A673 (cell line): Measurements from ENCODE around the gene MMADHC. TPM values are rescaled to one million over a fixed set of nuclear protein-coding genes. Genes with fewer than 3 reads are reported as not detected.

Experiments
- BruUV-seq: library from RNA; stranded (reverse); fragments of 400-500 nt; replicated peaks from 2 replicates; lab custom pipeline; 2021; lab: Mats Ljungman, UMichigan
- CTCF ChIA-PET: fragments of 300-600 bp; sonication (Branson Sonifier 250); formaldehyde crosslinking; loops from one replicate; lab custom pipeline; 2022; ENCODE audit warnings: antibody characterized with exemption; lab: Charles Lee
- POLR2A ChIA-PET: fragments of 300-600 bp; sonication (Branson Sonifier 250); formaldehyde crosslinking; loops from one replicate; lab custom pipeline; 2022; ENCODE audit warnings: antibody characterized with exemption; ENCODE audit not compliant: low non-redundant PET; lab: Charles Lee
- DNase-seq: peaks from one replicate; pipeline ENCODE4 v3.0.0-alpha.2; 2015; ENCODE audit warnings: low spot score
- H3K27ac ChIP-seq: fragments of 200-600 bp; sonication (generic); 2 replicates; pipeline ENCODE4 v1.5.1; 2016; ENCODE audit warnings: mixed run types, low read depth, mild to moderate bottlenecking, mixed read lengths, antibody characterized with exemption, low read length; ENCODE audit not compliant: poor library complexity, severe bottlenecking
- H3K27me3 ChIP-seq: fragments of 200-600 bp; sonication (generic); replicated peaks from 2 replicates; pipeline ENCODE4 v1.6.1; 2017; ENCODE audit warnings: mixed run types, low read depth, mild to moderate bottlenecking, mixed read lengths, antibody characterized with exemption, low read length; ENCODE audit not compliant: insufficient read depth, poor library complexity
- H3K36me3 ChIP-seq: fragments of 200-600 bp; sonication (generic); 2 replicates; pipeline ENCODE4 v1.6.1; 2016; ENCODE audit warnings: mixed run types, mild to moderate bottlenecking, mixed read lengths, antibody characterized with exemption, low read length; ENCODE audit not compliant: insufficient read depth, poor library complexity, severe bottlenecking
- H3K4me1 ChIP-seq: fragments of 200-600 bp; sonication (generic); 2 replicates; pipeline ENCODE4 v1.6.1; 2017; ENCODE audit warnings: mixed run types, mild to moderate bottlenecking, mixed read lengths, antibody characterized with exemption, low read length; ENCODE audit not compliant: insufficient read depth, poor library complexity, severe bottlenecking
- H3K4me3 ChIP-seq: fragments of 200-600 bp; sonication (generic); 2 replicates; pipeline ENCODE4 v1.5.1; 2016; ENCODE audit warnings: low read depth, mixed run types, mild to moderate bottlenecking, mixed read lengths, low read length; ENCODE audit not compliant: poor library complexity, severe bottlenecking
- H3K9me3 ChIP-seq: fragments of 200-600 bp; sonication (generic); 2 replicates; pipeline ENCODE4 v1.6.1; 2016; ENCODE audit warnings: mixed run types, low read depth, mild to moderate bottlenecking, mixed read lengths, antibody characterized with exemption, low read length; ENCODE audit not compliant: poor library complexity, severe bottlenecking
- CTCF ChIP-seq: fragments of 300-800, 200-600 bp; sonication (generic); conservative IDR thresholded peaks from 2 replicates; pipeline ENCODE4 v1.5.1; 2017; ENCODE audit warnings: low read depth, mild to moderate bottlenecking, antibody characterized with exemption, low read length, moderate library complexity, mixed read lengths
- EZH2 ChIP-seq: fragments of 200-600 bp; sonication (generic); IDR thresholded peaks from 2 replicates; pipeline ENCODE4 v1.6.1; 2017; ENCODE audit warnings: borderline replicate concordance, low read depth, mild to moderate bottlenecking, mixed read lengths, antibody characterized with exemption, low read length; ENCODE audit not compliant: poor library complexity, severe bottlenecking
- intact Hi-C: fragments of 100-400 bp; cut with micrococcal nuclease; formaldehyde crosslinking; loops from one replicate; pipeline ENCODE4 v1.10.0; 2022; ENCODE audit not compliant: unreplicated experiment
- total RNA-seq: library from RNA; stranded (reverse); gene quantifications from 2 replicates; pipeline ENCODE4 v1.2.3, GENCODE V29; 2021

MMADHC gene
- total RNA-seq, 1 experiment from 2014 or later, result 124 TPM

- intact Hi-C loops, result no loop called here
These were observed 47.4 kb downstream of the MMADHC start for GRCh38 chr2:149540138-149540537.

GRCh38 chr2:149538138-149538833, 49.3 kb downstream of the MMADHC start:
- intact Hi-C loops, result no loop called here
- H3K36me3 ChIP-seq, result no peaks in the 10 kb centered on the region
- no peaks in the 10 kb centered on the region for H3K4me1 ChIP-seq
- no TSS peak for BruUV-seq
- no peak overlapping the region for H3K27ac ChIP-seq
- ChIA-PET CTCF (no interaction called here), POLR2A (no interaction called here)
- no peaks in the 10 kb centered on the region for H3K9me3 ChIP-seq
- no peak for DNase-seq
- TF ChIP-seq CTCF, result no peak
- TF ChIP-seq EZH2, result no peak
- no peaks in the 10 kb centered on the region for H3K27me3 ChIP-seq
- H3K4me3 ChIP-seq, result no peak overlapping the region

More at GRCh38 chr2:149540138-149540537, 47.4 kb downstream of the MMADHC start:
- TF ChIP-seq CTCF (no peak), EZH2 (no peak)
- ChIA-PET POLR2A (no interaction called here), CTCF (no interaction called here)
- H3K27ac ChIP-seq, result no peak overlapping the region
- H3K4me1 ChIP-seq, result no peaks in the 10 kb centered on the region
- no TSS peak for BruUV-seq
- no peaks in the 10 kb centered on the region for H3K27me3 ChIP-seq
- no peaks in the 10 kb centered on the region for H3K9me3 ChIP-seq
- no peaks in the 10 kb centered on the region for H3K36me3 ChIP-seq
- DNase-seq, result no peak
- no peak overlapping the region for H3K4me3 ChIP-seq

GRCh38 chr2:149537092-149537726, 50.4 kb downstream of the MMADHC start:
- H3K27ac ChIP-seq, result no peak overlapping the region
- BruUV-seq, result no TSS peak
- POLR2A ChIA-PET, result no interaction called here
- no peaks in the 10 kb centered on the region for H3K4me1 ChIP-seq
- TF ChIP-seq CTCF (no peak), EZH2 (no peak)
- H3K4me3 ChIP-seq, result no peak overlapping the region
- no peak for DNase-seq
- H3K9me3 ChIP-seq, result no peaks in the 10 kb centered on the region
- H3K27me3 ChIP-seq, result no peaks in the 10 kb centered on the region
- intact Hi-C loops, result no loop called here
- no peaks in the 10 kb centered on the region for H3K36me3 ChIP-seq
- CTCF ChIA-PET, result no interaction called here
